Suprapubic skin (tissue), 4 donors: Measurements from ENCODE around the gene NDUFAF3. TPM values are rescaled to one million over a fixed set of nuclear protein-coding genes. Genes with fewer than 3 reads are reported as not detected.
A peak's percentile ranks its signal among the peaks of the same experiment; 100 is the strongest.
"Not testable (repeated sequence)": the region's sequence is repeated elsewhere in the genome, so short reads cannot be mapped to it uniquely, and the experiment has no call there.

Source experiments
- DNase-seq, 2 donors: peaks; one replicate each; pipeline ENCODE4 v3.0.0-alpha.2; 2019; ENCODE audit warnings: low spot score in 2 of 2
- H3K27ac ChIP-seq: fragments of 200-600 bp; sonication (generic); one replicate; pipeline ENCODE4 v1.5.1; 2019
- H3K27me3 ChIP-seq: fragments of 200-600 bp; sonication (generic); one replicate; pipeline ENCODE4 v1.5.1; 2019
- H3K36me3 ChIP-seq: fragments of 200-600 bp; sonication (generic); one replicate; pipeline ENCODE4 v1.5.1; 2019
- H3K4me1 ChIP-seq: fragments of 200-600 bp; sonication (generic); one replicate; pipeline ENCODE4 v1.5.1; 2019
- H3K4me3 ChIP-seq: fragments of 200-600 bp; sonication (generic); one replicate; pipeline ENCODE4 v1.5.1; 2019; ENCODE audit warnings: mild to moderate bottlenecking
- H3K9me3 ChIP-seq: fragments of 200-600 bp; sonication (generic); one replicate; pipeline ENCODE4 v1.5.1; 2019
- EP300 ChIP-seq: sonication (generic); formaldehyde crosslinking; IDR thresholded peaks from one replicate; pipeline ENCODE4 v1.6.1; 2017; ENCODE audit warnings: antibody characterized with exemption
- POLR2A ChIP-seq, 2 donors: fragments of 450-650 bp; IDR thresholded peaks; one replicate each; pipeline ENCODE4 v1.6.1; 2017; ENCODE audit warnings: antibody characterized with exemption in 2 of 2, mild to moderate bottlenecking in 2 of 2, moderate library complexity in 2 of 2
- POLR2AphosphoS5 ChIP-seq, 3 donors: sonication (generic); formaldehyde crosslinking; IDR thresholded peaks; one replicate each; pipeline ENCODE4 v1.6.1; 2017; ENCODE audit warnings: antibody characterized with exemption in 3 of 3
- WGBS: methylation state at CpG from one replicate; pipeline ENCODE4 v1.1.5; 2018; 5-methylcytosine and 5-hydroxymethylcytosine counted together
- total RNA-seq, 4 donors: library from RNA; depleted of rRNA; stranded (reverse); fragments of >200 nt; gene quantifications; one replicate each; pipeline ENCODE4 v1.1.0, GENCODE V29; 2016
- TF ChIP-seq, protein P1 (sequence below), 2 donors: fragments of 200-600 bp in 1 of 2; fragments of 450-650 bp in 1 of 2; sonication (generic) in 1 of 2; IDR thresholded peaks; one replicate each; pipeline ENCODE4 v1.5.1; 2016 to 2019; ENCODE audit warnings: antibody characterized with exemption in 2 of 2, mild to moderate bottlenecking in 1 of 2, moderate library complexity in 1 of 2

The NDUFAF3 gene
- total RNA-seq, 4 donors from 2014 or later: 45.0 to 104 (median 63.1) TPM

DNA sequence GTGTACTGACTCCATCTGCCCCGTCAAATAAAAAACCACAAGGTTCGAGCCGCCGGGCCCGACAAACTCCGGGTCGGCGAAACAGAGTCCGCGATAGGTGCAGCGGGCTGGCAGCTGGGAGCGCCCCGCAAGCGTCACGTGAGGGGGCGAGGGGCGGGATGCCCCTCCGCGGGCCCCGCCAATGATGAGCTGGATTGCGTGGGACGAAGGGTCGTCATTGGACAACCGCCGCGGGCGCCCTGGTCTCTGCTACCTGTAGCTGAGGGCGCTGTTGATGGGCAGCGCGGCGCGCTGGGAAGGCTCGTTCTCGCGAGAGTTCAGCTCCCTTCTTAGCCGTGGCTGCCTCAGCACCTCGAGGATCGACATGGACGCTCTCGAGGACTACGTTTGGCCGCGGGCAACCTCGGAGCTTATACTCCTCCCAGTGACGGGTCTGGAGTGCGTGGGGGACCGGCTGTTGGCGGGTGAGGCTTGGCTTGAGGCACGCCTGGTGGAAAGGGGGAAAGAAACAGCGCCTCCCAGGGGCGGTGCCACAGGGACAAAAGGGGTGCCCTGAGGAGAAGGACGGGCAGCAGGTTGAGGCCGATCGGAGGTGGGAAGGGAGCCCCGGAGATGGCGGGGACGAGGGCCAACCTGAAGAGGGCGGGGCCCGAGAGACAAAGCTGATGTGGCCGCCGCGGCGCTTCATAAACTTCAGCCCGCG is 14.7 kb upstream of the NDUFAF3 start, which contains the start of gene WDR6:
Gene WDR6, plus strand, starts transcription at position 324 of the 703 bp plus-strand sequence. Its CDS starts 41 bp downstream, at position 365.
- Histone ChIP-seq H3K27ac (peak within 1 kb of the TSS; percentile 91), H3K9me3 (no peaks in the 10 kb centered on the region), H3K27me3 (no peaks in the 10 kb centered on the region), H3K4me3 (peak within 1 kb of the TSS; percentile 69), H3K36me3 (peaks cover 8% of the 10 kb centered on the region), H3K4me1 (peaks cover 29% of the 10 kb centered on the region)
- WGBS: 0% methylated on average over 27 of the region's 65 CpGs
- DNase-seq: peak; percentile 98
- TF ChIP-seq, protein P1, sequence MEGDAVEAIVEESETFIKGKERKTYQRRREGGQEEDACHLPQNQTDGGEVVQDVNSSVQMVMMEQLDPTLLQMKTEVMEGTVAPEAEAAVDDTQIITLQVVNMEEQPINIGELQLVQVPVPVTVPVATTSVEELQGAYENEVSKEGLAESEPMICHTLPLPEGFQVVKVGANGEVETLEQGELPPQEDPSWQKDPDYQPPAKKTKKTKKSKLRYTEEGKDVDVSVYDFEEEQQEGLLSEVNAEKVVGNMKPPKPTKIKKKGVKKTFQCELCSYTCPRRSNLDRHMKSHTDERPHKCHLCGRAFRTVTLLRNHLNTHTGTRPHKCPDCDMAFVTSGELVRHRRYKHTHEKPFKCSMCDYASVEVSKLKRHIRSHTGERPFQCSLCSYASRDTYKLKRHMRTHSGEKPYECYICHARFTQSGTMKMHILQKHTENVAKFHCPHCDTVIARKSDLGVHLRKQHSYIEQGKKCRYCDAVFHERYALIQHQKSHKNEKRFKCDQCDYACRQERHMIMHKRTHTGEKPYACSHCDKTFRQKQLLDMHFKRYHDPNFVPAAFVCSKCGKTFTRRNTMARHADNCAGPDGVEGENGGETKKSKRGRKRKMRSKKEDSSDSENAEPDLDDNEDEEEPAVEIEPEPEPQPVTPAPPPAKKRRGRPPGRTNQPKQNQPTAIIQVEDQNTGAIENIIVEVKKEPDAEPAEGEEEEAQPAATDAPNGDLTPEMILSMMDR (IDR thresholded peaks at IDR 0.05): peak; percentile 6 to 36
- TF ChIP-seq POLR2A (IDR thresholded peaks at IDR 0.05) (peak in 1 of 2 donors; percentile 23), EP300 (no peak), POLR2AphosphoS5 (IDR thresholded peaks at IDR 0.05) (peak in 1 of 3 donors; percentile 82)

GRCh38 chr3:49007771-49008528 is 14.0 kb upstream of the NDUFAF3 start:
- Histone ChIP-seq H3K4me1 (peaks cover 37% of the 10 kb centered on the region), H3K27ac (peak overlapping the region; percentile 91), H3K27me3 (no peaks in the 10 kb centered on the region), H3K9me3 (no peaks in the 10 kb centered on the region), H3K4me3 (peak overlapping the region; percentile 69), H3K36me3 (peaks cover 14% of the 10 kb centered on the region)
- TF ChIP-seq, protein P1 (IDR thresholded peaks at IDR 0.05): no peak
- no peak for TF ChIP-seq POLR2AphosphoS5 (IDR thresholded peaks at IDR 0.05)
- TF ChIP-seq POLR2A (IDR thresholded peaks at IDR 0.05): no peak
- TF ChIP-seq EP300: no peak
- 16% methylated on average over 31 of the region's 41 CpGs for WGBS
- DNase-seq: peak; percentile 96 to 97

DNA sequence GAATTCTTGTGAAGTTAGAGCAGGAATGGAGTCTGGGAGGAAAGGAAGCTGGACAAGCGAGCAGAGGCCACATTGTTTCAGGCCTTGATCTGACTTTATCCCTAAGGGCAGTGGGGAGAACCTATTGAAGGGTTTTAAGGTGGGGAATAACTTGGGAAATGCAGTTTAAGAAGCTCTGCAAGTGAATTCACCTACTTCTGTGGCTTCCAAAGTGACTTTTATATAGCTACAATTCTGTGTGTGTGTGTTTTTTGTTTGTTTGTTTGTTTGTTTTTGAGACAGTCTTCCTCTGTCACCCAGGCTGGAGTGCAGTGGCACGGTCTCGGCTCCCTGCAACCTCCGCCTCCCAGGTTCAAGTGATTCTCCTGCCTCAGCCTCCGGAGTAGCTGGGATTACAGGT is 13.3 kb upstream of the NDUFAF3 start:
- Histone ChIP-seq H3K4me1 (peaks cover 41% of the 10 kb centered on the region), H3K36me3 (peaks cover 16% of the 10 kb centered on the region), H3K4me3 (peak overlapping the region; percentile 69), H3K27ac (peak overlapping the region; percentile 91)
- WGBS: 89% methylated on average over 5 of the region's 5 CpGs
- H3K9me3 ChIP-seq, H3K27me3 ChIP-seq, DNase-seq: not testable (repeated sequence)

DNA sequence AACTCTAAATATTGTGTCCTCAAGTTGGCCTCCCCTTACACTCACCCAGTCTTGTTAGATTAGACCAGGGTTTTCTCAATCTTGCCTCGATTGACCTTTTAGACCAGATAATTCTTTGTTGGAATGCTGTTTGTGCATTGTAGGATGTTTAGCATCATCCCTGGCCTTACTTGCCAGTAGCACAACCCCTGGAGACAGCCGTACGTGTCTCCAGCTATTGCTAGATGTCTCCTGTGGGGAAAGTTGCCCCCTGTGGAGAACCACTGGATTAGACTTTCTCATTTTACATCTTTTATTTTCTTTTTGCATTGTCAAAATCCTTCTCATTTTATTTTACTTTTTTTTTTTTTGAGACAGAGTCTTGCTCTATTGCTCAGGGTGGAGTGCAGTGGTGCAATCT is 12.5 kb upstream of the NDUFAF3 start:
- H3K9me3 ChIP-seq: no peaks in the 10 kb centered on the region
- no peaks in the 10 kb centered on the region for H3K27me3 ChIP-seq
- H3K4me3 ChIP-seq: no peak overlapping the region
- no peak for TF ChIP-seq EP300
- TF ChIP-seq POLR2A (IDR thresholded peaks at IDR 0.05): no peak
- TF ChIP-seq POLR2AphosphoS5 (IDR thresholded peaks at IDR 0.05): no peak
- TF ChIP-seq, protein P1 (IDR thresholded peaks at IDR 0.05): no peak
- peaks cover 42% of the 10 kb centered on the region for H3K4me1 ChIP-seq
- WGBS: 87% methylated on average over 3 of the region's 3 CpGs
- no peak overlapping the region for H3K27ac ChIP-seq
- no peak for DNase-seq
- peaks cover 20% of the 10 kb centered on the region for H3K36me3 ChIP-seq

GRCh38 chr3:49012441-49013017 is 9.4 kb upstream of the NDUFAF3 start:
- no peak for DNase-seq
- no peak overlapping the region for H3K4me3 ChIP-seq
- 91% methylated on average over 8 of the region's 17 CpGs for WGBS
- H3K9me3 ChIP-seq: no peaks in the 10 kb centered on the region
- no peak for TF ChIP-seq POLR2A (IDR thresholded peaks at IDR 0.05)
- no peak for TF ChIP-seq EP300
- no peak for TF ChIP-seq POLR2AphosphoS5 (IDR thresholded peaks at IDR 0.05)
- TF ChIP-seq, protein P1 (IDR thresholded peaks at IDR 0.05): no peak
- H3K4me1 ChIP-seq: peaks cover 31% of the 10 kb centered on the region
- no peaks in the 10 kb centered on the region for H3K27me3 ChIP-seq
- no peak overlapping the region for H3K27ac ChIP-seq
- peaks cover 45% of the 10 kb centered on the region for H3K36me3 ChIP-seq
